MM.1S (cell line): ENCODE measurements around the gene KLHL20.
"Not testable (repeated sequence)": the region's sequence is repeated elsewhere in the genome, so short reads cannot be mapped to it uniquely, and the experiment has no call there.

ENCODE experiments used
- DNase-seq: peaks from one replicate; pipeline ENCODE4 v3.0.0-alpha.2; 2015
- H2AFZ ChIP-seq: fragments of 300-600 bp; sonication (generic); 2 replicates; pipeline ENCODE4 v1.6.0; 2016; ENCODE audit warnings: antibody characterized with exemption, low read length
- H3F3A ChIP-seq: fragments of 300-600 bp; sonication (generic); 2 replicates; pipeline ENCODE4 v1.6.1; 2016; ENCODE audit warnings: mild to moderate bottlenecking, antibody characterized with exemption, low read length, moderate library complexity, mixed read lengths; ENCODE audit not compliant: insufficient read depth
- H3K27ac ChIP-seq: fragments of 300-600 bp; sonication (generic); 2 replicates; pipeline ENCODE4 v1.5.1; 2016; ENCODE audit warnings: mild to moderate bottlenecking, low read length
- H3K27me3 ChIP-seq: fragments of 300-600 bp; sonication (generic); replicated peaks from 2 replicates; pipeline ENCODE4 v1.6.0; 2016; ENCODE audit warnings: low read length; ENCODE audit not compliant: insufficient read depth
- H3K36me3 ChIP-seq: fragments of 300-600 bp; sonication (generic); replicated peaks from 2 replicates; pipeline ENCODE4 v1.6.1; 2016; ENCODE audit warnings: mild to moderate bottlenecking, low read length, mixed read lengths; ENCODE audit not compliant: insufficient read depth
- H3K4me1 ChIP-seq: fragments of 300-600 bp; sonication (generic); 2 replicates; pipeline ENCODE4 v1.6.1; 2016; ENCODE audit warnings: low read length, mixed read lengths
- H3K4me2 ChIP-seq: fragments of 300-600 bp; sonication (generic); 2 replicates; pipeline ENCODE4 v1.6.0; 2016; ENCODE audit warnings: low read depth, low read length
- H3K4me3 ChIP-seq: fragments of 300-600 bp; sonication (generic); 2 replicates; pipeline ENCODE4 v1.5.1; 2016; ENCODE audit warnings: low read length, mixed read lengths
- H3K79me2 ChIP-seq: fragments of 300-600 bp; sonication (generic); 2 replicates; pipeline ENCODE4 v1.6.1; 2016; ENCODE audit warnings: mixed run types, low read length, mixed read lengths
- H3K9ac ChIP-seq: fragments of 300-600 bp; sonication (generic); 2 replicates; pipeline ENCODE4 v1.6.1; 2016; ENCODE audit warnings: low read length, mixed read lengths
- H3K9me2 ChIP-seq: fragments of 300-600 bp; sonication (generic); replicated peaks from 2 replicates; pipeline ENCODE4 v1.6.1; 2016; ENCODE audit warnings: mild to moderate bottlenecking, low read length, mixed read lengths; ENCODE audit not compliant: insufficient read depth
- H3K9me3 ChIP-seq: fragments of 300-600 bp; sonication (generic); replicated peaks from 2 replicates; pipeline ENCODE4 v1.6.1; 2016; ENCODE audit warnings: mild to moderate bottlenecking, low read length, mixed read lengths; ENCODE audit not compliant: insufficient read depth
- H4K20me1 ChIP-seq: fragments of 300-600 bp; sonication (generic); 2 replicates; pipeline ENCODE4 v1.6.1; 2016; ENCODE audit warnings: mild to moderate bottlenecking, low read length, moderate library complexity, mixed read lengths; ENCODE audit not compliant: insufficient read depth
- EZH2 ChIP-seq: fragments of 300-600 bp; sonication (generic); optimal IDR thresholded peaks from 2 replicates; pipeline ENCODE3; 2017; ENCODE audit warnings: low read depth, mild to moderate bottlenecking, antibody characterized with exemption, low read length, mixed read lengths
- EZH2phosphoT487 ChIP-seq: fragments of 300-600 bp; sonication (generic); IDR thresholded peaks from 2 replicates; pipeline ENCODE4 v1.6.1; 2018; ENCODE audit warnings: antibody characterized with exemption, low read length
- TF ChIP-seq, protein P1 (sequence below): fragments of 300-600 bp; sonication (generic); IDR thresholded peaks from 2 replicates; pipeline ENCODE4 v1.5.1; 2016; ENCODE audit warnings: antibody characterized with exemption, low read length, mixed read lengths

Gene KLHL20

DNA sequence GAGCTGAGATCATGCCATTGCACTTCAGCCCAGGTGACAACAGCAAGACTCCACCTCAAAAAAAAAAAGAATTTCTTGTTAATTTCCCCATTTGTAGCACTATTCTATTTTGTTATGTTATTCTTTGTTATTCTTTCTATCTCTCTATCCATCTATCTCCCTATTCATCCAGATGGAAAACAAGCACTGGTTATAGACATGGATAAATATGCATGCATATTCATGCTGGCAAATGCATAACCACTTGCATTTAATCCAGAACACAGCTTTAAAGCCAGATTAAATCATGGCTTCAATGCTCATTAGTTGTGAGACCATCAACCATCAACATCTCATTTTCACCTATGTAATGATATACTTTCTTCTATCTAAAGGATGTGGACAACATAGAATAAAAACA, 21.5 kb upstream of the KLHL20 start:
- Histone ChIP-seq H4K20me1 (no peaks in the 10 kb centered on the region), H3K4me3 (no peak overlapping the region), H3K9me3 (no peaks in the 10 kb centered on the region), H3K36me3 (no peaks in the 10 kb centered on the region), H3K4me2 (no peak overlapping the region), H3K9me2 (no peaks in the 10 kb centered on the region), H3K27ac (no peak overlapping the region), H3K9ac (no peak overlapping the region), H3F3A (no peaks in the 10 kb centered on the region), H2AFZ (no peak overlapping the region), H3K4me1 (no peaks in the 10 kb centered on the region), H3K79me2 (no peaks in the 10 kb centered on the region), H3K27me3 (no peaks in the 10 kb centered on the region)
- DNase-seq: no peak
- TF ChIP-seq, protein P1, sequence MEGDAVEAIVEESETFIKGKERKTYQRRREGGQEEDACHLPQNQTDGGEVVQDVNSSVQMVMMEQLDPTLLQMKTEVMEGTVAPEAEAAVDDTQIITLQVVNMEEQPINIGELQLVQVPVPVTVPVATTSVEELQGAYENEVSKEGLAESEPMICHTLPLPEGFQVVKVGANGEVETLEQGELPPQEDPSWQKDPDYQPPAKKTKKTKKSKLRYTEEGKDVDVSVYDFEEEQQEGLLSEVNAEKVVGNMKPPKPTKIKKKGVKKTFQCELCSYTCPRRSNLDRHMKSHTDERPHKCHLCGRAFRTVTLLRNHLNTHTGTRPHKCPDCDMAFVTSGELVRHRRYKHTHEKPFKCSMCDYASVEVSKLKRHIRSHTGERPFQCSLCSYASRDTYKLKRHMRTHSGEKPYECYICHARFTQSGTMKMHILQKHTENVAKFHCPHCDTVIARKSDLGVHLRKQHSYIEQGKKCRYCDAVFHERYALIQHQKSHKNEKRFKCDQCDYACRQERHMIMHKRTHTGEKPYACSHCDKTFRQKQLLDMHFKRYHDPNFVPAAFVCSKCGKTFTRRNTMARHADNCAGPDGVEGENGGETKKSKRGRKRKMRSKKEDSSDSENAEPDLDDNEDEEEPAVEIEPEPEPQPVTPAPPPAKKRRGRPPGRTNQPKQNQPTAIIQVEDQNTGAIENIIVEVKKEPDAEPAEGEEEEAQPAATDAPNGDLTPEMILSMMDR: no peak
- no peak for TF ChIP-seq EZH2
- no peak for TF ChIP-seq EZH2phosphoT487

GRCh38 chr1:173701299-173701698, 13.5 kb upstream of the KLHL20 start:
- H3K36me3 ChIP-seq, H4K20me1 ChIP-seq, H3K4me3 ChIP-seq, H3K9me2 ChIP-seq, H3K4me1 ChIP-seq, H3K27me3 ChIP-seq, H2AFZ ChIP-seq, H3K9me3 ChIP-seq, H3K4me2 ChIP-seq, H3K9ac ChIP-seq, H3K79me2 ChIP-seq, H3K27ac ChIP-seq, H3F3A ChIP-seq, DNase-seq: not testable (repeated sequence)

GRCh38 chr1:173702736-173703135, 12.0 kb upstream of the KLHL20 start:
- no peaks in the 10 kb centered on the region for H4K20me1 ChIP-seq
- no peak overlapping the region for H3K4me3 ChIP-seq
- no peak overlapping the region for H3K9ac ChIP-seq
- no peaks in the 10 kb centered on the region for H3K9me2 ChIP-seq
- no peaks in the 10 kb centered on the region for H3K4me1 ChIP-seq
- no peak overlapping the region for H2AFZ ChIP-seq
- DNase-seq: no peak
- no peaks in the 10 kb centered on the region for H3K36me3 ChIP-seq
- TF ChIP-seq EZH2 (no peak), EZH2phosphoT487 (no peak)
- TF ChIP-seq, protein P1: no peak
- no peaks in the 10 kb centered on the region for H3K79me2 ChIP-seq
- H3K4me2 ChIP-seq: no peak overlapping the region
- H3K27ac ChIP-seq: no peak overlapping the region
- no peaks in the 10 kb centered on the region for H3F3A ChIP-seq
- no peaks in the 10 kb centered on the region for H3K27me3 ChIP-seq
- H3K9me3 ChIP-seq: no peaks in the 10 kb centered on the region

DNA sequence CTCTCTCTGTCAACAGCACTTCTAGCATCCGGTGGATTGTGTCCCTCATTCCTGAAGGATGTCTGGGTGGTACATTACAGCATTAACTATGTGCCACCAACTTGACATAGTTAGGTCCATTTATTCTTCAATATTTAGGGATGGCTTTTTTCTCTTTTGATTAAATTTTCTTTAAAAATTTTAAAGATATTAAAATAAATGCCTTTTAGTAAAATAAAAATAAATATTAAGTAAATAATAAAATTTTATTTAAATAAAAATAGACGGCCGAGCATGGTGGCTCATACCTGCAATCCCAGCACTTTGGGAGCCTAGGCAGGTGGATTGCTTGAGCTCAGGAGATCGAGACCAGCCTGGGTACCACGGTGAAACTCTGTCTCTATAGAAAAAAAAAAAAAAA, 9.7 kb upstream of the KLHL20 start:
- H3K9me3 ChIP-seq: no peaks in the 10 kb centered on the region

More for the DNA sequence above, 9.7 kb upstream of the KLHL20 start:
- Histone ChIP-seq H3K4me1 (no peaks in the 10 kb centered on the region), H3K36me3 (no peaks in the 10 kb centered on the region), H4K20me1 (no peaks in the 10 kb centered on the region), H3K9ac (no peak overlapping the region), H3K4me3 (no peak overlapping the region), H3K79me2 (no peaks in the 10 kb centered on the region), H3K9me2 (no peaks in the 10 kb centered on the region), H3K4me2 (no peak overlapping the region), H3K27me3 (no peaks in the 10 kb centered on the region), H3K27ac (no peak overlapping the region), H2AFZ (no peak overlapping the region), H3F3A (no peaks in the 10 kb centered on the region)
- no peak for DNase-seq
- TF ChIP-seq EZH2phosphoT487 (no peak), EZH2 (no peak)
- TF ChIP-seq, protein P1: no peak
